Neural progenitor cell (in vitro differentiated cells): ENCODE data around the gene FAM9C. TPM values are rescaled to one million over a fixed set of nuclear protein-coding genes. Genes with fewer than 3 reads are reported as not detected.

ENCODE experiments used
- DNase-seq: peaks from one replicate; pipeline ENCODE4 v3.0.0-alpha.2; 2016; ENCODE audit warnings: low spot score
- H2AFZ ChIP-seq: fragments of 200-600 bp; sonication (generic); replicated peaks from 2 replicates; pipeline ENCODE4 v1.6.1; 2016; ENCODE audit warnings: antibody characterized with exemption
- H3F3A ChIP-seq: fragments of 200-600 bp; sonication (generic); 2 replicates; pipeline ENCODE4 v1.6.1; 2016; ENCODE audit warnings: antibody characterized with exemption, low read depth
- H3K27ac ChIP-seq: fragments of 200-600 bp; sonication (generic); 2 replicates; pipeline ENCODE4 v1.5.1; 2016; ENCODE audit warnings: mild to moderate bottlenecking
- H3K27me3 ChIP-seq: fragments of 200-600 bp; sonication (generic); 2 replicates; pipeline ENCODE4 v1.6.1; 2016; ENCODE audit warnings: mild to moderate bottlenecking, moderate library complexity
- H3K36me3 ChIP-seq: fragments of 200-600 bp; sonication (generic); 2 replicates; pipeline ENCODE4 v1.5.1; 2016
- H3K4me1 ChIP-seq: fragments of 200-600 bp; sonication (generic); 2 replicates; pipeline ENCODE4 v1.6.1; 2016; ENCODE audit warnings: mixed run types
- H3K4me2 ChIP-seq: fragments of 200-600 bp; sonication (generic); 2 replicates; pipeline ENCODE4 v1.6.1; 2016
- H3K4me3 ChIP-seq: fragments of 200-600 bp; sonication (generic); 2 replicates; pipeline ENCODE4 v1.5.1; 2016
- H3K79me2 ChIP-seq: fragments of 200-600 bp; sonication (generic); 2 replicates; pipeline ENCODE4 v1.6.1; 2016; ENCODE audit warnings: low read depth
- H3K9ac ChIP-seq: fragments of 200-600 bp; sonication (generic); 2 replicates; pipeline ENCODE4 v1.6.1; 2016
- H3K9me3 ChIP-seq: fragments of 200-600 bp; sonication (generic); 2 replicates; pipeline ENCODE4 v1.5.1; 2016; ENCODE audit warnings: low read depth
- H4K20me1 ChIP-seq: fragments of 200-600 bp; sonication (generic); 2 replicates; pipeline ENCODE4 v1.6.1; 2016; ENCODE audit warnings: low read depth
- H3K27ac Mint-ChIP-seq: 3 replicates; pipeline ENCODE4 v1.8.0; 2021; ENCODE audit warnings: mixed read lengths
- H3K27me3 Mint-ChIP-seq: 2 replicates; pipeline ENCODE4 v1.8.0; 2022; ENCODE audit warnings: low read depth, mild to moderate bottlenecking, inconsistent platforms, moderate library complexity, mixed read lengths; ENCODE audit not compliant: insufficient read depth
- H3K36me3 Mint-ChIP-seq: 3 replicates; pipeline ENCODE4 v1.8.0; 2021; ENCODE audit warnings: mixed read lengths
- H3K4me1 Mint-ChIP-seq: 3 replicates; pipeline ENCODE4 v1.8.0; 2021; ENCODE audit warnings: mixed read lengths
- H3K4me3 Mint-ChIP-seq: 3 replicates; pipeline ENCODE4 v1.8.0; 2021; ENCODE audit warnings: mild to moderate bottlenecking, moderate library complexity, mixed read lengths
- H3K9me3 Mint-ChIP-seq: 3 replicates; pipeline ENCODE4 v1.8.0; 2020; ENCODE audit warnings: mixed read lengths
- CTCF ChIP-seq: fragments of 200-600 bp; sonication (generic); IDR thresholded peaks from 2 replicates; pipeline ENCODE4 v1.5.1; 2017; ENCODE audit warnings: antibody characterized with exemption, mild to moderate bottlenecking
- EZH2 ChIP-seq: fragments of 200-600 bp; sonication (generic); IDR thresholded peaks from 2 replicates; pipeline ENCODE4 v1.6.1; 2017; ENCODE audit warnings: antibody characterized with exemption, mild to moderate bottlenecking, moderate library complexity
- EZH2phosphoT487 ChIP-seq: fragments of 200-600 bp; sonication (generic); IDR thresholded peaks from 2 replicates; pipeline ENCODE4 v1.6.1; 2017; ENCODE audit warnings: antibody characterized with exemption
- total RNA-seq: library from RNA; depleted of rRNA; stranded (reverse); fragments of >200 nt; gene quantifications from 2 replicates; pipeline ENCODE4 v1.2.3, GENCODE V29; 2015; ENCODE audit warnings: low replicate concordance

Gene FAM9C
- total RNA-seq, 1 donor from 2014 or later, result not detected

GRCh38 chrX:13091111-13091765, 46.8 kb upstream of the FAM9C start:
- H3K4me2 ChIP-seq, result no peak overlapping the region
- no peak for TF ChIP-seq CTCF
- no peak for TF ChIP-seq EZH2
- no peak for TF ChIP-seq EZH2phosphoT487

GRCh38 chrX:13090339-13091110, 46.1 kb upstream of the FAM9C start:
- no peaks in the 10 kb centered on the region for H3K36me3 ChIP-seq
- H4K20me1 ChIP-seq, result no peaks in the 10 kb centered on the region
- no peaks in the 10 kb centered on the region for H3K9me3 ChIP-seq
- Mint-ChIP-seq H3K4me1 (peaks cover 5% of the 10 kb centered on the region), H3K27ac (no peak overlapping the region), H3K36me3 (no peaks in the 10 kb centered on the region), H3K27me3 (peaks cover 5% of the 10 kb centered on the region), H3K9me3 (peaks cover 14% of the 10 kb centered on the region), H3K4me3 (no peak overlapping the region)
- peaks cover 6% of the 10 kb centered on the region for H3K4me1 ChIP-seq
- DNase-seq, result no peak
- no peak overlapping the region for H3K27ac ChIP-seq
- no peak for TF ChIP-seq EZH2phosphoT487
- no peak for TF ChIP-seq CTCF
- TF ChIP-seq EZH2, result no peak
- no peak overlapping the region for H3K9ac ChIP-seq
- H3K4me2 ChIP-seq, result no peak overlapping the region
- no peaks in the 10 kb centered on the region for H3K27me3 ChIP-seq
- H3K79me2 ChIP-seq, result no peaks in the 10 kb centered on the region
- H3F3A ChIP-seq, result no peaks in the 10 kb centered on the region
- no peak overlapping the region for H3K4me3 ChIP-seq
- peak overlapping the region; percentile 63 for H2AFZ ChIP-seq

More at GRCh38 chrX:13091111-13091765, 46.8 kb upstream of the FAM9C start:
- Histone ChIP-seq H3K4me1 (peaks cover 6% of the 10 kb centered on the region), H3F3A (no peaks in the 10 kb centered on the region), H4K20me1 (no peaks in the 10 kb centered on the region), H3K9ac (no peak overlapping the region), H2AFZ (peak overlapping the region; percentile 63), H3K36me3 (no peaks in the 10 kb centered on the region), H3K9me3 (no peaks in the 10 kb centered on the region), H3K79me2 (no peaks in the 10 kb centered on the region), H3K27me3 (no peaks in the 10 kb centered on the region), H3K27ac (no peak overlapping the region), H3K4me3 (no peak overlapping the region)
- Mint-ChIP-seq H3K4me3 (no peak overlapping the region), H3K36me3 (no peaks in the 10 kb centered on the region), H3K27ac (no peak overlapping the region), H3K4me1 (peaks cover 5% of the 10 kb centered on the region), H3K9me3 (peaks cover 14% of the 10 kb centered on the region), H3K27me3 (peaks cover 5% of the 10 kb centered on the region)
- no peak for DNase-seq

- peaks cover 14% of the 10 kb centered on the region for H3K9me3 Mint-ChIP-seq
- no peak overlapping the region for H3K4me3 Mint-ChIP-seq
Observed at GRCh38 chrX:13090027-13090338, 45.6 kb upstream of the FAM9C start.

More at GRCh38 chrX:13090027-13090338, 45.6 kb upstream of the FAM9C start:
- Mint-ChIP-seq H3K36me3 (no peaks in the 10 kb centered on the region), H3K4me1 (peaks cover 4% of the 10 kb centered on the region), H3K27me3 (peaks cover 5% of the 10 kb centered on the region), H3K27ac (no peak overlapping the region)
- Histone ChIP-seq H3K9me3 (no peaks in the 10 kb centered on the region), H2AFZ (peak overlapping the region; percentile 63), H3K4me2 (no peak overlapping the region), H3K27me3 (no peaks in the 10 kb centered on the region), H3K36me3 (no peaks in the 10 kb centered on the region), H3K79me2 (no peaks in the 10 kb centered on the region), H3F3A (no peaks in the 10 kb centered on the region), H4K20me1 (no peaks in the 10 kb centered on the region), H3K27ac (no peak overlapping the region), H3K4me3 (no peak overlapping the region), H3K9ac (no peak overlapping the region), H3K4me1 (peaks cover 6% of the 10 kb centered on the region)
- no peak for DNase-seq
- TF ChIP-seq EZH2 (no peak), EZH2phosphoT487 (no peak), CTCF (no peak)
